Upper lobe of right lung (tissue), 1 donor: ENCODE results near the gene EPHA10. TPM values are rescaled to one million over a fixed set of nuclear protein-coding genes. Genes with fewer than 3 reads are reported as not detected.

Experiments
- ATAC-seq: fragments of 200-7000 bp; cut with Tn5 transposase; one replicate; pipeline ENCODE4 v1.9.1; 2020; ENCODE audit warnings: mild to moderate bottlenecking, moderate library complexity
- DNase-seq: peaks from one replicate; pipeline ENCODE4 v3.0.0-alpha.2; 2020
- H3K27ac ChIP-seq: fragments of 200-600 bp; one replicate; pipeline ENCODE4 v1.8.0; 2022
- H3K27me3 ChIP-seq: fragments of 200-600 bp; one replicate; pipeline ENCODE4 v1.8.0; 2022; ENCODE audit warnings: mild to moderate bottlenecking
- H3K36me3 ChIP-seq: fragments of 200-600 bp; one replicate; pipeline ENCODE4 v1.8.0; 2022
- H3K4me1 ChIP-seq: fragments of 200-600 bp; one replicate; pipeline ENCODE4 v1.8.0; 2022
- H3K4me3 ChIP-seq: fragments of 200-600 bp; one replicate; pipeline ENCODE4 v1.8.0; 2022; ENCODE audit warnings: mild to moderate bottlenecking
- H3K9me3 ChIP-seq: fragments of 200-600 bp; one replicate; pipeline ENCODE4 v1.8.0; 2022
- CTCF ChIP-seq: fragments of 200-600 bp; IDR thresholded peaks from one replicate; pipeline ENCODE4 v1.8.0; 2022; ENCODE audit warnings: antibody characterized with exemption
- intact Hi-C: fragments of 100-400 bp; cut with DNase I; formaldehyde crosslinking; loops from one replicate; pipeline ENCODE4 v1.11.0; 2022
- total RNA-seq: library from RNA; stranded (reverse); fragmentation: NEBNext Ultra II Directional; extraction: Animal tissue kit (Norgen Biotek cat#: 25700); gene quantifications from one replicate; pipeline ENCODE4 v1.2.1, GENCODE V29; 2021
- donor health status: DM: no; HTN: yes; CAD: no; lungs with severe emphysema.

The EPHA10 gene
- total RNA-seq, 1 donor from 2014 or later = 1.4 TPM

GRCh38 chr1:37705399-37705798 is 59.5 kb downstream of the EPHA10 start:
- no peaks in the 10 kb centered on the region for H3K27me3 ChIP-seq
- H3K4me3 ChIP-seq = no peak overlapping the region
- no peaks in the 10 kb centered on the region for H3K36me3 ChIP-seq
- no peaks in the 10 kb centered on the region for H3K4me1 ChIP-seq
- intact Hi-C loops = no loop called here
- no peak overlapping the region for H3K27ac ChIP-seq
- peak; percentile 40 for DNase-seq
- TF ChIP-seq CTCF = no peak
- ATAC-seq = no peak
- no peaks in the 10 kb centered on the region for H3K9me3 ChIP-seq

GRCh38 chr1:37704966-37705365 is 60.0 kb downstream of the EPHA10 start:
- H3K36me3 ChIP-seq = no peaks in the 10 kb centered on the region
- no peak for TF ChIP-seq CTCF
- no peaks in the 10 kb centered on the region for H3K27me3 ChIP-seq
- no peaks in the 10 kb centered on the region for H3K4me1 ChIP-seq
- DNase-seq (no peak), ATAC-seq (no peak)
- H3K4me3 ChIP-seq = no peak overlapping the region
- no peaks in the 10 kb centered on the region for H3K9me3 ChIP-seq
- intact Hi-C loops = no loop called here
- no peak overlapping the region for H3K27ac ChIP-seq

DNA sequence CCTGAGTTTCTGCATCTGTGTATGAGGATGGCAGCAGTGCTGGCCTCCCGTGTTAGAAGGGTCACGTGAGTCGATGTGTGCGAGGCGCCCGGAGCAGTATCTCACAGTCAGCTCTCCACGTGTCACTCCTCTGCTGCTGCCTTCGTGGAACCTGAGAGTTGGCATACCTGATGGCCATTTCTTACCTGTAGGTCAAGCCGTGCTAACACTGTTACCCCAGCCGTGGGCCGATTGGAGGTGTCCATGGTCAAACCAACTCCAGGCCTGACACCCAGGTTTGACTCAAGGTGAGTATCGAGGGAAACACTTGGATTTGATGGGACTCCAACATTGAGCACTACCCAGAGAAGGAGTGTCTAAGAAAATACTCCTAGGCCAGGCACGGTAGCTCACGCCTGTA is 61.9 kb downstream of the EPHA10 start:
- intact Hi-C loops = no loop called here
- Histone ChIP-seq H3K4me1 (no peaks in the 10 kb centered on the region), H3K36me3 (no peaks in the 10 kb centered on the region), H3K27me3 (no peaks in the 10 kb centered on the region), H3K27ac (no peak overlapping the region), H3K9me3 (no peaks in the 10 kb centered on the region), H3K4me3 (no peak overlapping the region)
- no peak for TF ChIP-seq CTCF
- no peak for ATAC-seq
- DNase-seq = no peak

GRCh38 chr1:37701051-37701450 is 63.9 kb downstream of the EPHA10 start:
- no peaks in the 10 kb centered on the region for H3K4me1 ChIP-seq
- DNase-seq = no peak
- H3K9me3 ChIP-seq = no peaks in the 10 kb centered on the region
- no peaks in the 10 kb centered on the region for H3K27me3 ChIP-seq
- no peak for ATAC-seq
- H3K27ac ChIP-seq = no peak overlapping the region
- intact Hi-C loops = no loop called here
- no peak for TF ChIP-seq CTCF
- H3K36me3 ChIP-seq = no peaks in the 10 kb centered on the region
- H3K4me3 ChIP-seq = no peak overlapping the region

- Histone ChIP-seq H3K27ac (no peak overlapping the region), H3K4me1 (no peaks in the 10 kb centered on the region), H3K27me3 (no peaks in the 10 kb centered on the region), H3K9me3 (no peaks in the 10 kb centered on the region), H3K36me3 (no peaks in the 10 kb centered on the region), H3K4me3 (no peak overlapping the region)
- no peak for ATAC-seq
- TF ChIP-seq CTCF = no peak
- intact Hi-C loops = no loop called here
- no peak for DNase-seq
Measured at GRCh38 chr1:37699147-37699546, 65.8 kb downstream of the EPHA10 start.

DNA sequence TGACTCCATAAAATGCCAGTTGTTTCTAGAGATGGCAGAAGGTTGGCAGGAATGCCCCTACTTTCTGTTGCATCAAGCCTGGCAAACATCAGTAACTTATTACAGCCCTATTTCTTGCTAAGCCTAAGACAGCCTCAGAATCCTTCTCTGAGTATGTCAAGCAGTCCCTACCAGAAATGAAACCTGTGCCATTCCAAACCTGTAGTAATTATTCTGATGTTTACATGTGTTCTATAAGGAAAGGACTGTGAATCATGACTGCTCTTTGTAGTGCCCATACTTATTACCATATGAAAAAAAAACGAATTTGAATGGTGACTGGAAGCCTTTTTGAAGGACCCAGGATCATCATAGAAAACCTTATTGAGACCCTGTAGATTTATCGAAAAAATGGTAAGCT is 67.2 kb downstream of the EPHA10 start:
- ATAC-seq = no peak
- Histone ChIP-seq H3K27me3 (no peaks in the 10 kb centered on the region), H3K9me3 (no peaks in the 10 kb centered on the region), H3K4me3 (no peak overlapping the region), H3K27ac (no peak overlapping the region), H3K36me3 (no peaks in the 10 kb centered on the region), H3K4me1 (peaks cover 3% of the 10 kb centered on the region)
- no peak for TF ChIP-seq CTCF
- no peak for DNase-seq
- intact Hi-C loops = no loop called here
